Lower lobe of right lung (tissue), 2 donors: ENCODE measurements around the gene DRAP1. TPM values are rescaled to one million over a fixed set of nuclear protein-coding genes. Genes with fewer than 3 reads are reported as not detected.

Experiments
- ATAC-seq, 2 donors: fragments of 200-7000 bp; cut with Tn5 transposase; one replicate each; pipeline ENCODE4 v1.9.1; 2020 to 2022; ENCODE audit warnings: mild to moderate bottlenecking in 2 of 2, moderate library complexity in 2 of 2
- DNase-seq: peaks from one replicate; pipeline ENCODE4 v3.0.0-alpha.2; 2020
- H3K27ac ChIP-seq: fragments of 200-600 bp; one replicate; pipeline ENCODE4 v1.8.0; 2022
- H3K27me3 ChIP-seq: fragments of 200-600 bp; one replicate; pipeline ENCODE4 v1.8.0; 2022; ENCODE audit warnings: low read depth
- H3K36me3 ChIP-seq: fragments of 200-600 bp; one replicate; pipeline ENCODE4 v1.8.0; 2022; ENCODE audit warnings: mild to moderate bottlenecking
- H3K4me1 ChIP-seq: fragments of 200-600 bp; one replicate; pipeline ENCODE4 v1.8.0; 2022
- H3K4me3 ChIP-seq: fragments of 200-600 bp; one replicate; pipeline ENCODE4 v1.8.0; 2022; ENCODE audit warnings: mild to moderate bottlenecking
- H3K9me3 ChIP-seq: fragments of 200-600 bp; one replicate; pipeline ENCODE4 v1.8.0; 2022
- CTCF ChIP-seq: fragments of 200-600 bp; IDR thresholded peaks from one replicate; pipeline ENCODE4 v1.8.0; 2022; ENCODE audit warnings: antibody characterized with exemption, mild to moderate bottlenecking
- intact Hi-C: fragments of 100-400 bp; cut with DNase I; formaldehyde crosslinking; loops from one replicate; pipeline ENCODE4 v1.11.0; 2022
- total RNA-seq: library from RNA; stranded (reverse); fragmentation: NEBNext Ultra II Directional; extraction: Animal tissue kit (Norgen Biotek cat#: 25700); gene quantifications from one replicate; pipeline ENCODE4 v1.2.1, GENCODE V29; 2021
- donor health status: DM: no; HTN: yes; CAD: no; lungs with severe emphysema.

The DRAP1 gene
- total RNA-seq, 1 donor from 2014 or later: 63.3 TPM

DNA sequence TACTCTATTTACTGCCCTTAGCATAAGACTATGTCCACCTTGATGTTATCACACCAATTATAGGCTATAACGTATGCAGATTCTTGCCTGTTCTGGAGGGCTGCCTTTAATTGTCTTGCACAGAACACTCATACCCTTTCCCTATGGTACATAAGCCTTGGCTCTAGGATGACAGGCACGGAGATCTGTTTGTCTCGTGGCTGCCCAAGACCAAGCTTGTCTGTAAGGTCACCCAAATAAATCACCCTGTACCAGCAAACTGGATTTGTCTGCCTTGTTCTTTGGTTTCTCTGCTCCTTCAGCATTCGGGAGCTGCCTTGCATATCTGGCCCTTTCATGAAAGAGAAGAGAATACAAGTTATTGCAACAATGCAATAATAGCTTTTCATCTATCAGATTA lies 18.5 kb downstream of the DRAP1 start:
- H3K36me3 ChIP-seq: no peaks in the 10 kb centered on the region
- H3K9me3 ChIP-seq: no peaks in the 10 kb centered on the region
- H3K27ac ChIP-seq: no peak overlapping the region
- peaks cover 8% of the 10 kb centered on the region for H3K27me3 ChIP-seq
- intact Hi-C loops: no loop called here
- DNase-seq: no peak
- H3K4me1 ChIP-seq: no peaks in the 10 kb centered on the region
- ATAC-seq: no peak
- no peak for TF ChIP-seq CTCF
- no peak overlapping the region for H3K4me3 ChIP-seq

- TF ChIP-seq CTCF: no peak
- H3K27ac ChIP-seq: peak overlapping the region; percentile 76
- H3K36me3 ChIP-seq: no peaks in the 10 kb centered on the region
- no peaks in the 10 kb centered on the region for H3K27me3 ChIP-seq
- intact Hi-C loops: no loop called here
- ATAC-seq: peak; percentile 44
- no peak overlapping the region for H3K4me3 ChIP-seq
- no peak for DNase-seq
- H3K9me3 ChIP-seq: no peaks in the 10 kb centered on the region
- H3K4me1 ChIP-seq: no peaks in the 10 kb centered on the region
Observed at GRCh38 chr11:65941720-65942310, 22.6 kb downstream of the DRAP1 start.

DNA sequence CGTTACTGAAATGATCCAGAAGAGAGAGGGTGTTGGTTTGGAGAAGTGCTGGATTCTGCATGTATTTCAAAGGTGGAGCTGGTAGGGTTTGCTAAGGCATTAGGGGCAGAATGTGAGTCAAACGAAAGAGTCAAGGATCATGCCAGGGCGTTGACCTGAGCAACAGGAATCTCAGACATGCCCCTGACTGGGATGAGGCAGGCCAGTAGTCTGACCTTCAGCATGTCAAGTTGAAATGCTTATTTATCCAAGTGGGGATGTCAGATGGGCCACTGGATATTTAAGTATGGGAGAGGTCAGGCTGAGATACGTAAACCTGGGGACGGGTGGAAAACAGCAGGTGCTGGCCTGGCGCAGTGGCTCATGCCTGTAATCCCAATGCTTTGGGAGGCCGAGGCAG lies 23.3 kb downstream of the DRAP1 start:
- no peak for TF ChIP-seq CTCF
- Histone ChIP-seq H3K27ac (no peak overlapping the region), H3K9me3 (no peaks in the 10 kb centered on the region), H3K4me3 (no peak overlapping the region), H3K36me3 (no peaks in the 10 kb centered on the region), H3K4me1 (no peaks in the 10 kb centered on the region), H3K27me3 (no peaks in the 10 kb centered on the region)
- DNase-seq (no peak), ATAC-seq (no peak)
- intact Hi-C loops: no loop called here

GRCh38 chr11:65944191-65944590 lies 25.0 kb downstream of the DRAP1 start:
- intact Hi-C loops: no loop called here
- TF ChIP-seq CTCF: no peak
- no peak for ATAC-seq

DNA sequence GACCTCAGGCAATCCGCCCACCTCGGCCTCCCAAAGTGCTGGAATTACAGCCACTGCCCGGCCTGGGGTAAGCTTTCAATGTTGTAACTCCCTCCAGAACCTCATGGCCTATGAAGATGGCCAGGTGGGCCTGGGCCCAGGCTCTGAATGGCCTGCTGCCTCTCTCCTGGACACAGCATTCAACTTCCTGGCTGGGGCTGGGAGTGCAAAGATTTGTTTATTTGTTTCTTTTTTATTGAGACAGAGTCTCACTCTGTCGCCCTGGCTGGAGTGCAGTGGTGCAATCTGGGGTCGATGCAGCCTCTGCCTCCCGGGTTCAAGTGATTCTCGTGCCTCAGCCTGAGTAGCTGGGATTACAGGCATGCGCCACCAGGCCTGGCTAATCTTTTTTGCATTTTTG lies 25.5 kb downstream of the DRAP1 start:
- no peaks in the 10 kb centered on the region for H3K9me3 ChIP-seq
- ATAC-seq (no peak), DNase-seq (no peak)
- no peak overlapping the region for H3K4me3 ChIP-seq
- TF ChIP-seq CTCF: no peak
- H3K27ac ChIP-seq: no peak overlapping the region
- no peaks in the 10 kb centered on the region for H3K4me1 ChIP-seq
- intact Hi-C loops: no loop called here
- H3K27me3 ChIP-seq: no peaks in the 10 kb centered on the region
- no peaks in the 10 kb centered on the region for H3K36me3 ChIP-seq

More at GRCh38 chr11:65944191-65944590, 25.0 kb downstream of the DRAP1 start:
- no peak overlapping the region for H3K4me3 ChIP-seq
- no peak overlapping the region for H3K27ac ChIP-seq
- H3K9me3 ChIP-seq: no peaks in the 10 kb centered on the region
- no peak for DNase-seq
- no peaks in the 10 kb centered on the region for H3K36me3 ChIP-seq
- H3K4me1 ChIP-seq: no peaks in the 10 kb centered on the region
- no peaks in the 10 kb centered on the region for H3K27me3 ChIP-seq
